ENCODE results near the gene DNAJB12. TPM values are rescaled to one million over a fixed set of nuclear protein-coding genes. Genes with fewer than 3 reads are reported as not detected.

The DNAJB12 gene
- total and polyA plus RNA-seq, 10 of the 15 experiments (the other 5 are each of a cell fraction or from before 2014, with no cell fraction given) = 4.6 to 31.6 (median 18.8) TPM

DNA sequence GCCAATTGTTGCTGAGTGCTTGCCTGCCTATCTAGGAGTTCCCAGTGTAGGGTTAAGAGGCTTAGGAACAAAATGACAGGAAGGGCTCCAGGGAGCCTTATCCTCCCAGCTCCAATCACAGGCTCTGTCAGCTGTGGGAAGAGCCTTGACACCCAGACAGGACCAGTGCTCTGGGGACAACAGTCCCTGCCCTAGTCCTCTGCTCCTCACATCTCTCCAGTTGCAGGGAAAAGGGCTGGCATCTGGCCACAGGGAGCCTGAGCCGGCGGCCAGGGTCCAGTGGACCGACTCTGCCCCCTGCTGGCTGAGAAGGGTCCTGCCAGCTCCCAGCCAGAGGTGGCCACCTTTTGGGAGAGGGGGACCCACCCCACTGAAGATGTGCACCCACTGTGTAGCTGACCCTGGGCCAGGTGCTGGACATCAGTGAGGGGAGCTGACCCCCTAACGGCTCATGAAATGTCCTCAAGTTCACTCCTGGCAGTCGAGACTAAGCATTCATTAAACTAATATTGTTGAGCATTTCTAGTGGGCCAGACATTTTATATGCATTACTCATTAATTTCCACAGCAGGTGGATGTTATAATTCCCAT, 17.6 kb downstream of the DNAJB12 start (continued):
- peak; percentile 77 to 83 for TF ChIP-seq IKZF2 (IDR thresholded peaks at IDR 0.05)
- peak; percentile 18; the same call in 1 of the 2 replicates for TF ChIP-seq POLR2A (IDR thresholded peaks at IDR 0.05; ENCODE audit: low read depth, low read length)
- TF ChIP-seq GATAD2B (conservative IDR thresholded peaks at IDR 0.05; ENCODE audit: low read depth) = peak; percentile 44; the same call in 1 of the 2 replicates
- peak; percentile 52 for TF ChIP-seq SMARCA5 (IDR thresholded peaks at IDR 0.05)
- TF ChIP-seq RB1 (IDR thresholded peaks at IDR 0.05; ENCODE audit: borderline replicate concordance) = peak; percentile 53; the same call in 1 of the 2 replicates
- TF ChIP-seq NR2C1 (IDR thresholded peaks at IDR 0.05) = no peak

DNA sequence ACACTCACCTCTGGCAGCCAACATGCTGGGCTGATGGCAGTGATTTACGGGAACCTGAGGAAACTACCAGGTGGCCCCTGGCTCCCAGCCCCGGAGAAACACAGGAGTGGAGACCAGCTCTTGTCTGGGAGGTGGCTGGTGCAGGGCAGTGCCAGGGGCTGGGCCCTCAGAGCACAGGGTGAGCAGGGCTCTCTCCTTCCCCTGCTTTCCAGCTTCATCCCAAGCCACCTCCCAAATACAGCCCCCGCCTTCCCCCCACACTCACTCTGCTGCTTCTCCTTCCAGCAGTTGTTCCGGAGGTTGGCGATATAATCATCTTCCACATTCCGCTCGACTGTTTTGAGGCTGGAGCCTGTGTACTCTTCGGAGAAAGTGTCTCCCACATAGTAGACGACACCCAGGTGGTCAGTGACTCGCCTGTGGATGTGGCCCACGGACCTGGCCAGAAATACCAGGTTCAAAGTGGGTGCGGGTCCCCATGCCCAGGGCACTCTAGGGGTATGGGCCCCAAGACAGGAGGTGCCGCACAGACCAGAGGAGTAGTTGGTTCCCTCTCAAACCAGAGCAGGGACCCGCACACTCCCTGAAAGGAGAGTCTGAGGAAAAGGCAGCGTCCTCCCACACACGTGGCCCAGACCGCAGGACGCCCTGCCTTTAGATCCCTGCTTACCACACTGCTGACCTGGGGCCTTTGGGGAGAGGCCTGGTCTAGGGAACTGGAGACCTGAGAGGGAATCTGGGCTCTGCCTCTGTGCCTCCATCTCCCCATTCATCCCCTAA, 18.3 kb downstream of the DNAJB12 start:
- H3K36me3 ChIP-seq (ENCODE audit: control insufficient read depth in 2 of 2, insufficient read depth in 2 of 2, low read length in 1 of 2) = peaks cover 16 to 30% of the 10 kb centered on the region in 2 experiments; a peak in 3 of 4 replicates
- ChIA-PET RAD21 (ENCODE audit: unreplicated experiment) (interaction anchor here (0.8 to 11.6 kb wide), 29 partner anchors 14 to 440 kb away, joined by 3 to 170 read pairs (median 6); partner anchors contain the start of genes ANAPC16, ASCC1 and DDIT4), SMC1A (ENCODE audit: uncharacterized antibody, unreplicated experiment) (interaction anchor here (0.6 to 9.7 kb wide), 22 partner anchors 14 to 441 kb away, joined by 3 to 168 read pairs (median 8); partner anchors contain the start of gene DDIT4), CTCF (interaction anchor here (0.6 to 16.6 kb wide), 49 partner anchors 8 to 498 kb away, joined by 3 to 275 read pairs (median 5); partner anchors contain the start of gene DDIT4), POLR2A (interaction anchor here (0.8 to 8.0 kb wide), 11 partner anchors 15 to 287 kb away, joined by 3 to 120 read pairs (median 9); no protein-coding TSS in a partner anchor)
- H3K9ac ChIP-seq (ENCODE audit: control insufficient read depth, insufficient read depth, low read length) = peak overlapping the region; percentile 69
- no TSS peak for BruUV-seq (replicated peaks)
- H3K4me2 ChIP-seq (ENCODE audit: control insufficient read depth, insufficient read depth) = no peak overlapping the region
- intact Hi-C loops (cut with micrococcal nuclease; ENCODE audit: unreplicated experiment) (loop anchor here (1.0 to 2.0 kb wide), 2 partner anchors 288 to 440 kb away; no protein-coding TSS in a partner anchor), in situ Hi-C loops (cut with MboI) (loop anchor here (5.0 to 10.0 kb wide), 4 partner anchors 109 to 442 kb away; no protein-coding TSS in a partner anchor)
- FAIRE-seq = no peak
- no peaks in the 10 kb centered on the region for H4K20me1 ChIP-seq (ENCODE audit: control insufficient read depth, insufficient read depth)
- no peak overlapping the region for H3K4me3 ChIP-seq
- H3K4me1 ChIP-seq (ENCODE audit: control insufficient read depth, insufficient read depth, low read length) = peaks cover 67% of the 10 kb centered on the region
- H3K79me2 ChIP-seq (ENCODE audit: control insufficient read depth, insufficient read depth, low read length) = no peaks in the 10 kb centered on the region; the same call in 1 of the 2 replicates
- DNase-seq (ENCODE audit: low read depth, low spot score) = no peak
- 92% methylated on average over 18 of the region's 18 CpGs for WGBS (ENCODE audit: insufficient coverage, insufficient replicate concordance, low lambda C conversion rate, missing lambda C conversion rate)
- H3K9me3 ChIP-seq (replicated peaks; ENCODE audit: control insufficient read depth, insufficient read depth, low read length) = no peaks in the 10 kb centered on the region; the same call in 2 of the 3 replicates
- no peaks in the 10 kb centered on the region for H3K27me3 ChIP-seq (replicated peaks in 1 of 2; ENCODE audit: control insufficient read depth in 2 of 2, insufficient read depth in 2 of 2, low read length in 1 of 2)
- no peak for ATAC-seq
- H3K27ac ChIP-seq (ENCODE audit: control insufficient read depth, insufficient read depth) = peak overlapping the region; percentile 93
- no peak for TF ChIP-seq HCFC1 (IDR thresholded peaks at IDR 0.05; ENCODE audit: low read length)
- H2AFZ ChIP-seq (ENCODE audit: control insufficient read depth, low read depth, low read length) = no peak overlapping the region

All from GM12878 (cell line).